Hepatocyte (in vitro differentiated cells): ENCODE results near the gene ZNF638.

Source experiments
- CTCF ChIP-seq: fragments of 200-600 bp; sonication (generic); IDR thresholded peaks from 2 replicates; pipeline ENCODE4 v1.5.1; 2016; ENCODE audit warnings: antibody characterized with exemption, mild to moderate bottlenecking; ENCODE audit not compliant: poor library complexity
- EZH2 ChIP-seq: fragments of 200-600 bp; sonication (generic); IDR thresholded peaks from 2 replicates; pipeline ENCODE4 v1.6.1; 2016; ENCODE audit warnings: antibody characterized with exemption, mild to moderate bottlenecking, borderline replicate concordance

DNA sequence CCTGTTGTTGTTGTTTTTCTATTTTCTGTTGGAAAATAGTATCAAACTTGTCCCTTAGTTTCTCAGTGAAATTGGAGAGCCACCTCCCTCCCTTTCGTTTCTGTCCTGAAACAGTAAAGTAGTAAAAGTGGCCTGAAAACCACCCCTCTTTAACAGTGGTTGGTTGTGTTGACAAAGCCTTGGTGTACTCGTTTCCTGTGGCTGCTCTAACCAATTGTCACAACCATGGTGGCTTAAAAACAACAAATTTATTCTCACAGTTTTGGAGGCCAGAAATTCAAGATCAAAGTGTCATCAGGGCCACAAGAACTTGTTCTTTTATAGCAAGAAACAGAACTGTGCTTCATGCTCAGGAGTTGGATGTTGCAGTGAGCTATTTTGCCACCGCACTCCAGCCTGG is 117.8 kb downstream of the ZNF638 start:
- TF ChIP-seq CTCF (no peak), EZH2 (no peak)
